ENCODE results near the gene RASAL2.

DNA sequence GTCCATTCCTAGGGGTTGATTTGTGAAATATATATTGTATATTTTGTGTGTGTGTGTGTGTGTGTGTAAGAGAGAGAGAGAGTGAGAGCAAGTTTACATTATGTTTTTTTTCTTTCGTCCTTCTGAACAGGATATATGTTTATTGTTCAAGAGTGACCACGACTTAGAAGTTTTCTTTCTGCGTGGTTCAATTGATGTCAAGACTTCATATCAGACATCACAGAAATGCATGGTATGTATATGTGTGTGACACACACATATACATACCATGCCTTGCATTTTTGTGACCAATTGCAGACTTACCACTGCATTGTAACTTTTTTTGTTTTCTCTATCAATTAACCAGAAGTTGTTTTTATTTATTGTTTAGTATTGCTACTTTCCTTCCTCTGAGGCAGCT lies 2.5 kb downstream of the RASAL2 start:
- TF ChIP-seq, protein P1, sequence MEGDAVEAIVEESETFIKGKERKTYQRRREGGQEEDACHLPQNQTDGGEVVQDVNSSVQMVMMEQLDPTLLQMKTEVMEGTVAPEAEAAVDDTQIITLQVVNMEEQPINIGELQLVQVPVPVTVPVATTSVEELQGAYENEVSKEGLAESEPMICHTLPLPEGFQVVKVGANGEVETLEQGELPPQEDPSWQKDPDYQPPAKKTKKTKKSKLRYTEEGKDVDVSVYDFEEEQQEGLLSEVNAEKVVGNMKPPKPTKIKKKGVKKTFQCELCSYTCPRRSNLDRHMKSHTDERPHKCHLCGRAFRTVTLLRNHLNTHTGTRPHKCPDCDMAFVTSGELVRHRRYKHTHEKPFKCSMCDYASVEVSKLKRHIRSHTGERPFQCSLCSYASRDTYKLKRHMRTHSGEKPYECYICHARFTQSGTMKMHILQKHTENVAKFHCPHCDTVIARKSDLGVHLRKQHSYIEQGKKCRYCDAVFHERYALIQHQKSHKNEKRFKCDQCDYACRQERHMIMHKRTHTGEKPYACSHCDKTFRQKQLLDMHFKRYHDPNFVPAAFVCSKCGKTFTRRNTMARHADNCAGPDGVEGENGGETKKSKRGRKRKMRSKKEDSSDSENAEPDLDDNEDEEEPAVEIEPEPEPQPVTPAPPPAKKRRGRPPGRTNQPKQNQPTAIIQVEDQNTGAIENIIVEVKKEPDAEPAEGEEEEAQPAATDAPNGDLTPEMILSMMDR (conservative IDR thresholded peaks at IDR 0.05; ENCODE audit: low read length) = no peak
- TF ChIP-seq EZH2phosphoT487 (IDR thresholded peaks at IDR 0.05; ENCODE audit: borderline replicate concordance) = no peak

All from Loucy (cell line).